Testis (tissue), 3 donors: ENCODE measurements around the gene HOXA5. TPM values are rescaled to one million over a fixed set of nuclear protein-coding genes. Genes with fewer than 3 reads are reported as not detected.

Experiments
- DNase-seq: peaks from one replicate; pipeline ENCODE4 v3.0.0-alpha.2; 2019
- H3K27ac ChIP-seq, 2 donors: fragments of 200-600 bp; sonication (generic); one replicate each; pipeline ENCODE4 v1.5.1; 2019
- H3K27me3 ChIP-seq: fragments of 200-600 bp; sonication (generic); one replicate; pipeline ENCODE4 v1.5.1; 2019
- H3K36me3 ChIP-seq: fragments of 200-600 bp; sonication (generic); one replicate; pipeline ENCODE4 v1.5.1; 2017; ENCODE audit warnings: low read depth; ENCODE audit errors: missing control alignments
- H3K4me1 ChIP-seq: fragments of 200-600 bp; sonication (generic); one replicate; pipeline ENCODE4 v1.5.1; 2019
- H3K4me3 ChIP-seq, 2 donors: fragments of 200-600 bp; sonication (generic); one replicate each; pipeline ENCODE4 v1.5.1; 2017 to 2019
- H3K9me3 ChIP-seq: fragments of 200-600 bp; sonication (generic); one replicate; pipeline ENCODE4 v1.5.1; 2017
- CTCF ChIP-seq, 3 experiments: fragments of 450-650 bp in 2 of 3; fragments of 200-600 bp in 1 of 3; sonication (generic) in 1 of 3; IDR thresholded peaks; one replicate each; pipeline ENCODE4 v1.5.1; 2016 to 2019; ENCODE audit warnings: antibody characterized with exemption in 3 of 3, mild to moderate bottlenecking in 2 of 3, moderate library complexity in 1 of 3
- POLR2A ChIP-seq: fragments of 450-650 bp; IDR thresholded peaks from one replicate; pipeline ENCODE4 v1.6.1; 2017; ENCODE audit warnings: antibody characterized with exemption, mild to moderate bottlenecking, moderate library complexity
- WGBS, 2 donors: methylation state at CpG; one replicate each; pipeline ENCODE4 v1.1.5; 2018; 5-methylcytosine and 5-hydroxymethylcytosine counted together
- intact Hi-C: fragments of 100-400 bp; cut with DNase I; formaldehyde crosslinking; loops from one replicate; pipeline ENCODE4 v1.15.1; 2023; ENCODE audit warnings: low total_unique reads
- polyA plus RNA-seq: library from polyadenylated mRNA; stranded (reverse); fragments of 350-450 nt; fragmentation: Illumina TruSeq; extraction: RNeasy Lipid Tissue Mini Kit (QIAGEN cat#74804); gene quantifications from one replicate; pipeline ENCODE4 v1.2.3, GENCODE V29; 2014; ENCODE audit warnings: low read depth, low replicate concordance; ENCODE audit not compliant: insufficient read depth
- total RNA-seq, 2 donors: library from RNA; depleted of rRNA; stranded (reverse); fragments of >200 nt; gene quantifications; one replicate each; pipeline ENCODE4 v1.2.3, GENCODE V29; 2016

HOXA5 gene
- total and polyA plus RNA-seq, 3 donors from 2014 or later = 0.63 to 7.6 TPM; not detected in 1

- peak overlapping the region in 1 of 2 donors; percentile 48 for H3K4me3 ChIP-seq
- H3K36me3 ChIP-seq = no peaks in the 10 kb centered on the region
- no peaks in the 10 kb centered on the region for H3K4me1 ChIP-seq
- H3K27ac ChIP-seq = no peak overlapping the region
- TF ChIP-seq POLR2A (no peak), CTCF (IDR thresholded peaks at IDR 0.05) (no peak)
- H3K27me3 ChIP-seq = no peaks in the 10 kb centered on the region
- no peak for DNase-seq
- no peaks in the 10 kb centered on the region for H3K9me3 ChIP-seq
- intact Hi-C loops = no loop called here
- WGBS, 2 donors = 10 to 16% methylated on average over 16 to 47 of the region's 57 CpGs
Observed at GRCh38 chr7:27112955-27113949, 30.2 kb downstream of the HOXA5 start.

- 55 to 62% methylated on average over 4 of the region's 4 CpGs for WGBS, 2 donors
Observed at GRCh38 chr7:27112361-27112760, 31.1 kb downstream of the HOXA5 start.

GRCh38 chr7:27111751-27112277 lies 31.7 kb downstream of the HOXA5 start:
- DNase-seq = no peak
- H3K4me1 ChIP-seq = no peaks in the 10 kb centered on the region
- intact Hi-C loops = no loop called here
- 21 to 34% methylated on average over 4 of the region's 4 CpGs for WGBS, 2 donors
- no peak overlapping the region for H3K4me3 ChIP-seq
- H3K9me3 ChIP-seq = no peaks in the 10 kb centered on the region
- H3K27me3 ChIP-seq = no peaks in the 10 kb centered on the region
- H3K36me3 ChIP-seq = no peaks in the 10 kb centered on the region
- no peak overlapping the region for H3K27ac ChIP-seq
- TF ChIP-seq CTCF (IDR thresholded peaks at IDR 0.05) = no peak
- TF ChIP-seq POLR2A = no peak

More at GRCh38 chr7:27112361-27112760, 31.1 kb downstream of the HOXA5 start:
- TF ChIP-seq CTCF (IDR thresholded peaks at IDR 0.05) = no peak
- TF ChIP-seq POLR2A = no peak
- Histone ChIP-seq H3K4me3 (no peak overlapping the region), H3K36me3 (no peaks in the 10 kb centered on the region), H3K4me1 (no peaks in the 10 kb centered on the region), H3K27ac (no peak overlapping the region), H3K9me3 (no peaks in the 10 kb centered on the region), H3K27me3 (no peaks in the 10 kb centered on the region)
- DNase-seq = no peak
- intact Hi-C loops = no loop called here

DNA sequence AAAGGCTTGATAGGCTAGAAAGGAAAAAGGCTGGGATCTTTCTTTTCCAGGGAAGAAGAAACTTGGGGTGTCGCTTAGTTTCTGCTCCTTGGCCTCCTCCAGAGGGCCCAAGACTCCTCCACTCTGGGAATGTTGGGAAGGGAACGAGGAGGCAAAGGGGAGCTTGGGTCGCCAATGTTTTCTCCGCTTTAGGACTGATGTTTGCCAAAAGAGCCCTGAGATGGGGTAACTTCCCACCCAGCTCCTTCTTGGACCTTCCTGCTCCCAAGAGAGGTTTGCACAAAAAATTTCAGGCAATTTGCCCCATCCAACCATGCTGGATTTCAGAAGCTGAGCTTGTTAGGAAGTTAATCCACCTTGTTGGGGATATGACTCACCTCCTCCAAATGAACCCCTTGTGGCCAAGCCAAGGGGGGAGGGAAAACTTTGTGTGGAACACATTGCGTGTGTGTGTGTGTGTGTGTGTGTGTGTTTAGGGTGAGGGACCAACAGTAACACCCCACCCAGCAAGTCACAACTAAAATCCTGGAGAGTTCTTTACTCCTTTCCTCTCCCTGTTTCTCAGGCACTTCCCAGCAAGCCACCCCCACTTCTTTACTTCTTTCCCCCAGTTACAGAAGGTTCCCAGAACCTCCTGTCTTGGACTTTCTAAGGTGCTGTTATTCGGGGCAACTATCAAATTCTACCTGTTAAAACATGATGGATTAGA lies 32.3 kb downstream of the HOXA5 start:
- 35 to 44% methylated on average over 5 to 6 of the region's 6 CpGs for WGBS, 2 donors
- intact Hi-C loops = no loop called here
- DNase-seq = no peak
- no peak for TF ChIP-seq POLR2A
- no peak for TF ChIP-seq CTCF (IDR thresholded peaks at IDR 0.05)
- no peaks in the 10 kb centered on the region for H3K36me3 ChIP-seq
- no peaks in the 10 kb centered on the region for H3K27me3 ChIP-seq
- H3K9me3 ChIP-seq = no peaks in the 10 kb centered on the region
- H3K4me3 ChIP-seq = no peak overlapping the region
- H3K4me1 ChIP-seq = no peaks in the 10 kb centered on the region
- no peak overlapping the region for H3K27ac ChIP-seq
